Measurements from ENCODE around the gene PLB1.
"Not testable (repeated sequence)": the region's sequence is repeated elsewhere in the genome, so short reads cannot be mapped to it uniquely, and the experiment has no call there.

Gene PLB1

DNA sequence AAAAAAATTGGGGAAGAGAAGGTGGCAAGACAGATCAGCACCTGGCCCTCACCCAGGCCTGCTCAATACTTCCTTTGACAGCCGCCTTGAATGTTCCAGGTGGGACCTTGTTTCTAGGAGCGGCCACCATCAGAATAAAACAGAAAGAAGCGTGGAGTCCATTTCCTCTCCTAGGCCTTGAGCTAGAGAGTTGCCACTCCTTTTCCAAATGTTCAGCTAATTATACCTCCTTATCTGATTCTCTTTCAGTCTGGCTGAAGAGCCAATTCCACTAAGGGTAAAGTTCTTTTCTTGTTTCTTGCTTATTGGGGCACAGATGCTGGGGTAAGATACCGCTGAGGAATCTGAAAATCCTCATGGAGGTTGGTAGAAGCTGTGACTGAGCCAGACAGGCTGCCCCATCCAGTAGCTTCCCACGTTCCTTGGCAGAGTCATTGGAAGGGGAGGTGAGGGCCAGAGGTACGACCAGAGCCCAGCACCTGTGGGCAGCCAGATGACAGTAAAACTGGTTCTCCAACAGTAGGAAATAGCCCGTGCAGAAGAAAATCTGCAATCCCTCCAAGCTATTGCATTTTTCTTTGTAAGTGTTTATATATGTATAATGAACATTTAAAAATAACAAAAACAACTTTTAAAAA lies 51.5 kb downstream of the PLB1 start:
- H3K27ac ChIP-seq = no peak overlapping the region
- TF ChIP-seq, protein P1, sequence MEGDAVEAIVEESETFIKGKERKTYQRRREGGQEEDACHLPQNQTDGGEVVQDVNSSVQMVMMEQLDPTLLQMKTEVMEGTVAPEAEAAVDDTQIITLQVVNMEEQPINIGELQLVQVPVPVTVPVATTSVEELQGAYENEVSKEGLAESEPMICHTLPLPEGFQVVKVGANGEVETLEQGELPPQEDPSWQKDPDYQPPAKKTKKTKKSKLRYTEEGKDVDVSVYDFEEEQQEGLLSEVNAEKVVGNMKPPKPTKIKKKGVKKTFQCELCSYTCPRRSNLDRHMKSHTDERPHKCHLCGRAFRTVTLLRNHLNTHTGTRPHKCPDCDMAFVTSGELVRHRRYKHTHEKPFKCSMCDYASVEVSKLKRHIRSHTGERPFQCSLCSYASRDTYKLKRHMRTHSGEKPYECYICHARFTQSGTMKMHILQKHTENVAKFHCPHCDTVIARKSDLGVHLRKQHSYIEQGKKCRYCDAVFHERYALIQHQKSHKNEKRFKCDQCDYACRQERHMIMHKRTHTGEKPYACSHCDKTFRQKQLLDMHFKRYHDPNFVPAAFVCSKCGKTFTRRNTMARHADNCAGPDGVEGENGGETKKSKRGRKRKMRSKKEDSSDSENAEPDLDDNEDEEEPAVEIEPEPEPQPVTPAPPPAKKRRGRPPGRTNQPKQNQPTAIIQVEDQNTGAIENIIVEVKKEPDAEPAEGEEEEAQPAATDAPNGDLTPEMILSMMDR (conservative IDR thresholded peaks at IDR 0.05) = no peak

DNA sequence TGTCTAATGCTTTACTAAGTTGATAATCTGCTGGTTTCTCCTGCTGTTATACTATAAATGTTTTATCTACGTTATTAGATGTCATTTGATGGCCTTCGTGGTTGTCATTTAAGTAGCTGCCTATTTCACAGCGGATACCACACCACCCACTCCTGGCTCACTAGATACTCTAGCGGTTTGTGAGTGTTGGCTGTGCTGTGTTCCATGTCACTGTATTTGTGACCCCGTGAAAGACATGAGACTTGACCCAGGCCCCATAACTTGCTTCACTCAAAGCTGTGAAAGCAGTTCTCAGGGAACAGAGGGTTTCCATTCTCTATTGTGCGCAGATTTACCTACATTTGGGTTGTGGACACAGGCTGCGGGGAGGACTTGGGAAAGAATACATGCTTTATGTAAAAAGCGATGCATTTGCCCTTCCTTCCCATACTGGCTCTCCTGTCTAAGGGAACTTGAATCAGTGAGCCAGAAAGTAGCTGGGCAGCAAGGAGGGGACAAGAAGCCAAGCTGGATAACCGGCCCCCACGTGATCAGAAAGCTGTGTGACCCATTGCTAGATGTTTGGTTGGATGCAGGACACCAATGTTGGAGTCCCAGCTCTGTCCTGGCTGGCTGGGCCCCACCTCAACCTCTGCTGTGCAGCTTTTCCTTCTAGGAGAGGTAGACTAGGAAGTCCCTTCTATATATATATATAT lies 52.2 kb downstream of the PLB1 start:
- no peak overlapping the region for H3K27ac ChIP-seq
- TF ChIP-seq, protein P1 (conservative IDR thresholded peaks at IDR 0.05) = no peak

DNA sequence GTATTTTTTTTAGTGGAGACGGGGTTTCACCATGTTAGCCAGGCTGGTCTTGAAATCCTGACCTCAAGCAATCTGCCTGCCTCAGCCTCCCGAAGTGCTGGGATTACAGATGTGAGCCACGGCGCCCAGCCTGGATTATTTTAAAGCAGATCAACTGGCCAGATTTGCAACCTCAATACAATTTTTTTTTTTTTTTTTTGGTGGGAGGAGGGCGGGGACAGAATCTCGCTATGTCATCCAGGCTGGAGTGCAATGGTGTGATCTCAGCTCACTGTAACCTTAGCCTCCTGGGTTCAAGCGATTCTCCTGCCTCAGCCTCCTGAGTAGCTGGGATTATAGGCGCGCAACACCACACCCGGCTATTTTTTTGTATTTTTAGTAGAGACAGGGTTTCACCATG lies 54.5 kb downstream of the PLB1 start:
- H3K27ac ChIP-seq = not testable (repeated sequence)

DNA sequence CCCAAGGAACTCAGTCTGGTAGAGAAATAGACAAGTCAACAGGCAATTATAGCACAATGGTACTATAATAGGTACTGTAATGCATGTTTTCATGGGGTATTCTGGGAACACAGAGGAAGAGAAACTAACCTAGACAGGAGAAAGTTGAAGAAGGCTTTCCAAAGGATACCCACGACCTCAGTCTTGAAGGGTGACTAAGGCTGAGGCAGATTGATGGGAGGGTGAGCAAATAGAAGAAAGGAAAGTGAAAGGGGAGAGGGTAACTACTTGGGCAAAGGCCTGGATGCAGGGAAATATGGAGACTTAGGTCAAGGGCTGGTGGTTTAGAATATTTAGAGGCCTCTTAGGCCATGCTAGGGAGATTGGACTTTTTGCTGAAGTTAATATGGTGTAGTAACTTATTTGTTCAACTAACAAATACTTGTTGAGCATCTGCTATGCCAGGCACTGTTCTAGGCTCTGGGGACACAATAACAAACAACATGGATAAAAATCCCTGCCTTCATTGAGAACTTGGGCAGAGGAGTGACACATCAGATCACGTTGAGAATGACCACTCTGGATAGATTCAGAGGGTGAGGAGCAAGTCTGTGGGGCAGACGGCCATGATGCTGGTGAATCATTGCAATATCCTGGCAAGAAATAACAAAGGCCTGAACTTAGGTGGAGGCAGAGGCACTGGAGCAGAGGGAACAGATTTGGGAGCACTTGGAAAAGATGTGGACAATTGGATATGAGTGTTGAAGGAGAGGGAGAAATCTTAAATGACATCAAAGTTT lies 56.4 kb downstream of the PLB1 start:
- TF ChIP-seq, protein P1 (conservative IDR thresholded peaks at IDR 0.05) = no peak
- no peak overlapping the region for H3K27ac ChIP-seq

DNA sequence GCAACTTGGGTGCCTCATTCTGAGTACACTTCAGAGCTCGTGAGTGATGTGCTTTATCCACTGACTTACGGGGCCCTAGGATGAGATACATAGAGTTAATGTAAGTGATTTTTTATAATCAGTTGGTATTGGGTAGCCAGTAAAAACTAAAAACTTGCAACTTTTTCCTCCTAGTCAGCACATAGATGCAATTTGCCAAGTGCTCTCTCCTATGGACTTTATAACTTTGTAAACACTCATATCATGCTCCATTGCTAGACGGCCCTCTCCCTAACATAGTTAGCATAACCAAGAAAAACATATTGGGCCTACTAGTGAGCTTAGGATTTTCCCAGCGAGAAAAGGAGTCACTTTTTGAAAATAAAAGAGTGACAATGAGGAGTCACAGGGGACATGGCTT lies 60.4 kb downstream of the PLB1 start:
- TF ChIP-seq, protein P1 (conservative IDR thresholded peaks at IDR 0.05) = no peak
- no peak overlapping the region for H3K27ac ChIP-seq

DNA sequence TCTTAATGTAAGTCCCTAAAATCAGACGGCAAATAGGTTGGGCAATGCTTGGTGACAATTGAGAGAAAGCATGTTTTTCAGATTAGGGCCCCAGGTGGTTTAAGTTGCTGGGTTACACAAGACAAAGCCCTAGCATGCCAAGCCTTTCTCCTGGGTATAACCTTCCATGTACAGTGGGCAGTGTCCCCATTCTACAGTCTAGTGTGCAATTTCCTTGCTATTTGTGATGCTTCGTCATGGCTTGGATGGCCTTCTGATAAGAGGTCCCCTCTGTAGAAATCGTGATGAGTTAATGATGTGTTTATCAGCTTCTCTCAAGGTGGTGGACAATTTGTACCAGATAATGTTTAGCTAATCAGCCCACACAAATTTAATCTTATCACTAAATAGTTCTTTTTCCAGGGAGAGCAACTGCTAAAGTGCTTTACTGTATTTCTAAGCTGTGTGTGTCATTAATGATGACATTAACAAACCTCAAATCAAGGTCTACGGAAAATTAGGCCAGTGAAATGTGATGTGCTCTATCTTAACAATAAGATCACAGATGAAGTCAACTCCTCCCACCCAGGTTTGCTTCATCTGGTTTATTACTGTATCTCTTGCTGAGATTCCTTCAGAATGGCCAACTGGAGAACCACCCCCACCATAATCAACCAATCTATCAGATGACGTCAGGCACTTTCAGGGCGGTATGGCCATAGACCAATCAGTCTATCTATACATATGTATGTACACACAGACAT lies 61.7 kb downstream of the PLB1 start:
- no peak overlapping the region for H3K27ac ChIP-seq
- TF ChIP-seq, protein P1 (conservative IDR thresholded peaks at IDR 0.05) = no peak

DNA sequence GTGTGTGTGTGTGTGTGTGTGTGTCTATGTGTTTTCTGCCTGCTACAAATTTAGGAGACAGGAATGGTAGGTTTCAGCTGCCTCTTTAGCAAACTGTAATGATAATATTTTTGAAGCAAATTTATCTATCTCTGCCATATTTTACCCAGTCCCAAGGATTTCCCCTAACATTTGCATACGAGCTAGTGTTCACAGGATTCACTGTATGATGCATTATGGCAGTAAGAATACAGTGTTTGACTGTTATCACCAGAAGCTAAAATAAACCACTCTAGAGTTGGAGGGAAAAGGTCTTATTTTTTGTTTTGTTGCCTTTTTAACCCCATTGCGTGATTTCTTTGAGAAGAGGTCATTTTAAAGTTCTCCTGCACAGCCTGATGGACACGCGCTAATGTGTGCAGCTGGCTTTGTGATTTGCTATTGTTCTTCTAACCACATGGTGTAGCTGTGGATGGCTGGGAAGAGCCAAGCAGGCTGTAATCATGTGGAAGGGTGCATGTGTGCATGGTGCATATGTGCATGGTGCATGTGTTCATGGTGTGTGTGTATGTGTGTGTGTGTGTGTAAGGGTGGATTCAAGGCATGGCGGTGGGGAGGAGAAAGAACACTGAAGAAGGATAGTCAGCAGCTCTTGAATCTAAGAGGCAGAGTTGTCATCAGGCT lies 62.4 kb downstream of the PLB1 start:
- no peak overlapping the region for H3K27ac ChIP-seq
- TF ChIP-seq, protein P1 (conservative IDR thresholded peaks at IDR 0.05) = no peak

All from VCaP (cell line).